GM18502 (cell line): ENCODE data around the gene P3H2.

ENCODE experiments used
- ATAC-seq: cut with Tn5 transposase; IDR thresholded peaks from one replicate; pipeline ENCODE4 v1.9.1; 2021; ENCODE audit warnings: mild to moderate bottlenecking; ENCODE audit not compliant: unreplicated experiment, poor library complexity

Gene P3H2

GRCh38 chr3:190125436-190126068 is 4.9 kb upstream of the P3H2 start:
- ATAC-seq = no peak

GRCh38 chr3:190124067-190124466 is 3.4 kb upstream of the P3H2 start:
- no peak for ATAC-seq

GRCh38 chr3:190122198-190122771 is 1.6 kb upstream of the P3H2 start:
- no peak for ATAC-seq

GRCh38 chr3:190121383-190121782 is 686 bp upstream of the P3H2 start:
- no peak for ATAC-seq

- ATAC-seq = no peak
Measured at GRCh38 chr3:190121061-190121377, 322 bp upstream of the P3H2 start.

GRCh38 chr3:190119461-190120268 is 1.0 kb downstream of the P3H2 start:
- peak; percentile 39 for ATAC-seq

- no peak for ATAC-seq
Measured at GRCh38 chr3:190118438-190118837, 2.3 kb downstream of the P3H2 start.

GRCh38 chr3:190117981-190118380 is 2.7 kb downstream of the P3H2 start:
- ATAC-seq = no peak

GRCh38 chr3:190116551-190117067 is 4.1 kb downstream of the P3H2 start:
- no peak for ATAC-seq

GRCh38 chr3:190110826-190111225 is 9.9 kb downstream of the P3H2 start:
- no peak for ATAC-seq

GRCh38 chr3:190109441-190109840 is 11.3 kb downstream of the P3H2 start:
- ATAC-seq = no peak

- ATAC-seq = no peak
Measured at GRCh38 chr3:190108804-190109203, 11.9 kb downstream of the P3H2 start.

GRCh38 chr3:190105876-190106275 is 14.8 kb downstream of the P3H2 start:
- no peak for ATAC-seq

- ATAC-seq = peak; percentile 62
Measured at GRCh38 chr3:190101320-190102011, 19.2 kb downstream of the P3H2 start.

GRCh38 chr3:190099099-190099498 is 21.6 kb downstream of the P3H2 start:
- ATAC-seq = no peak

- no peak for ATAC-seq
Measured at GRCh38 chr3:190097617-190098016, 23.1 kb downstream of the P3H2 start.

- no peak for ATAC-seq
Measured at GRCh38 chr3:190097025-190097424, 23.7 kb downstream of the P3H2 start.

- no peak for ATAC-seq
Measured at GRCh38 chr3:190096345-190096744, 24.4 kb downstream of the P3H2 start.

GRCh38 chr3:190094160-190094718 is 26.5 kb downstream of the P3H2 start:
- ATAC-seq = no peak

GRCh38 chr3:190092250-190092649 is 28.4 kb downstream of the P3H2 start:
- ATAC-seq = no peak

GRCh38 chr3:190089711-190090110 is 31.0 kb downstream of the P3H2 start:
- ATAC-seq = peak; percentile 66
